IPS-18c (cell line): ENCODE results near the gene KLF2.
"Not testable (repeated sequence)": the region's sequence is repeated elsewhere in the genome, so short reads cannot be mapped to it uniquely, and the experiment has no call there.

Experiments used
- H3K4me3 ChIP-seq: 2 replicates; pipeline ENCODE4 v1.7.0; 2013; ENCODE audit warnings: low read depth, mild to moderate bottlenecking, low read length, moderate library complexity; ENCODE audit not compliant: insufficient read depth
- H3K9me3 ChIP-seq: one replicate; pipeline ENCODE4 v1.6.1; 2013; ENCODE audit warnings: mild to moderate bottlenecking, low read length, moderate library complexity; ENCODE audit not compliant: control insufficient read depth, insufficient read depth

KLF2 gene

GRCh38 chr19:16324384-16325160, at the start of gene KLF2:
KLF2 (plus strand) TSS chr19:16324826; CDS start chr19:16324924, 98 bp downstream.
- Histone ChIP-seq H3K9me3 (no peaks in the 10 kb centered on the region), H3K4me3 (peak within 1 kb of the TSS; percentile 64)

DNA sequence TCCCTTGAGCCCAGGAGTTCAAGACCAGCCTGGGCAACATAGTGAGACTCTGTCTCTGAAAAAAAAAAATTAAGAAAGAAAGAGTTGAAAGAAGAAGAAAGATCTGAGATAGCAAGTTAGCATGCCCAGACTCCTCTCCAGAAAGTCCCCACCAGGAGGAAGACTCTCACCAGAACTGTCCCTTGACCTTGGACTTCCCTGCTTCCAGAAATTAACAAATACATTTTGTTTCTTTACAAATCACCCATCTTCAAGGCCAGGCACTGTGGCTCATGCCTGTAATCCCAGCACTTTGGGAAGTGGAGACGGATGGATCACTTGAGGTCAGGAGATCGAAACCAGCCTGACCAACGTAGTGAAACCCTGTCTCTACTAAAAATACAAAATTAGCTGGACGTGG, 44.3 kb upstream of the KLF2 start:
- no peak overlapping the region for H3K4me3 ChIP-seq
- H3K9me3 ChIP-seq: no peaks in the 10 kb centered on the region

DNA sequence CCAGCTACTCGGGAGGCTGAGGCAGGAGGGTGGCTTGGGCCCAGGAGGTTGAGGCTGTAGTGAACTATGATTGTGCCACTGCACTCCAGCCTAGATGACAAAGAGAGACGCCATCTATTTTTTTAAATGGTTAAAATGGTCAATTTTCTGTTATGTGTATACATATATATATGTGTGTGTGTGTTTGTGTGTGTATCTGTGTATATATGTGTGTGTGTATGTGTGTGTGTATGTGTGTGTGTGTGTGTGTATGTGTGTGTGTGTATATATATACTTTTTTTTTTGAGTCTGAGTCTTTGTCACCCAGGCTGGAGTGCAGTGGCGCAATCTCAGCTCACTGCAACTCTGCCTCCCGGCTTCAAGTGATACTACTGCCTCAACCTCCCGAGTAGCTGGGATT, 42.9 kb upstream of the KLF2 start:
- no peak overlapping the region for H3K4me3 ChIP-seq
- H3K9me3 ChIP-seq: no peaks in the 10 kb centered on the region

DNA sequence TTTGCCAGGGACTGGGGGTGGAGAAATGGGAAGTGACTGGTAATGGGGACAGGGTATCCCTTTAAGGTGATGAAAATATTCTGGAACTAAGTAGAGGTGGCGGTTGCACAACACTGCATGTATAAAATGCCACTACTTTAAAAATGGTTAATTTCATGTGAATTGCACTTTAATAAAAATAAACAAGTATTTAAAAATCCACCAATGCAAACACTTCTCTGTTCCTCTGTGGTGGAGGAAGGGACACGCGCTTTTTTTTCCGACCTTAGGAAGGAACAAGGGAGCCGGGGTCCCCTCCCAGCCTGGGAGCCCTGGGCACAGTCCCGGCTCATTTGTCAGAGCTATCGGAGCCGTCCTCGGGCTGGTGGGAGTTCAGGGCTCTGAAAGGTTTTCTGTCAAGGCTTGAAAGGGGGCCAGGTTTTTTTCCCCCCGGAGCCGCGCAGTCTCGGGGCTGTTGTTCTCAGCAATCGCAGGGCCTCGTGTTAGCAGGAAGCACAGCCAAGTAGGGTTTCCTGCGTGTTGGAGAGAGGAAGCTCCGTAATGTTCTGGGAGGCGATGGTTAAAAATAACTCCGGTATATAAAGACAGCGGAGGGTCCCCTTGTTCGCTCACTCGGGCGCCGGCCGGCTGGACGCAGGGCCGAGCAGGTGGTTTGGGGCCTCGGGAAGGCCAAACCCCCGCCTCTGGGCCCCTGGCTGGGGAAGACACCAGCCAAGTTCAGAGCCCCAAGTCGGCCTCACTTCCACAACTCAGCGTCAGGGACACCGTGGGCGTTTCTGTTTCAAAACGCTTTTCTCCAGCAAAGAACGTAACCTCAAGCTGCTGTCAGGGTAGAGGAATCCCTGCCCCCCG, 41.2 kb upstream of the KLF2 start:
- no peaks in the 10 kb centered on the region for H3K9me3 ChIP-seq
- no peak overlapping the region for H3K4me3 ChIP-seq

- Histone ChIP-seq H3K9me3 (no peaks in the 10 kb centered on the region), H3K4me3 (no peak overlapping the region)
Measured at GRCh38 chr19:16284505-16284904, 40.1 kb upstream of the KLF2 start.

- H3K4me3 ChIP-seq, H3K9me3 ChIP-seq: not testable (repeated sequence)
Measured at GRCh38 chr19:16285079-16285478, 39.5 kb upstream of the KLF2 start.

GRCh38 chr19:16285769-16286498, 38.7 kb upstream of the KLF2 start:
- H3K9me3 ChIP-seq: no peaks in the 10 kb centered on the region
- H3K4me3 ChIP-seq: no peak overlapping the region

DNA sequence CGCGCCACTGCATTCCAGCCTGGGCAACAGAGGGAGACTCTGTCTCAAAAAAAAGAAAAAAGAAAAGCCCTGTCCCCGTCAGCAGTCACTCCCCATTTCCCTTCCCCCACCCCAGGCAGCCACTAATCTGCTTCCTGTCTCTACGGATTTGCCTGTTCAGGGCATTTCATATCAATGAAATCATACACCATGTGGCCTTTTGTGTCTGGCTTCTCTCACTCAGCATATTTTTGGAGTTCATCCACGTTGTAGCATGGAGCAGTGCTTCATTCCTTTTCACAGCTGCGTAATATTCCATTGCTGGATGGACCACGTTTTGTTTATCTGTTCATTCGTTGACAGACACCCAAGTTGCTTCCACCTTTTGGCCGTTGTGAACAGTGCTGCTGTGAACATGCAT, 36.1 kb upstream of the KLF2 start:
- H3K4me3 ChIP-seq: no peak overlapping the region
- H3K9me3 ChIP-seq: no peaks in the 10 kb centered on the region

DNA sequence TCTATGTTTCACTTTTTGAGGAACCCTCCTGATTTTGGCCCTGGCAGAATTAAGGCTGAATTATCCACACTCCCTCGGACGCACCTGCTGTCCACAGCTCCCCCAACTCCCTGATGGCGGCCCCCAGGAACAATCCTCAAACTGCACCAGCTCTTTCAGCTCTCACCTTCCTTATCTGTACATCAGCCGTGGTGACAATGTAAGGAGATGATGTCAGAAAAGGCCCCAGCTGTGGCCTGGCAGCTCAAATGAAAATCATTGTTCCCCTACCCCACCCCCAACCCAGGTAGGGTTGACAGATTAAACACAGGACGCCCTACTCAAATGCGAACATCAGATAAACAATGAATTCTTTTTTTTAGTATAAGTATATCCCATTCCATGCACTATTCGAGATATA, 35.0 kb upstream of the KLF2 start:
- H3K9me3 ChIP-seq: no peaks in the 10 kb centered on the region
- H3K4me3 ChIP-seq: no peak overlapping the region

GRCh38 chr19:16290692-16291091, 33.9 kb upstream of the KLF2 start:
- no peaks in the 10 kb centered on the region for H3K9me3 ChIP-seq

GRCh38 chr19:16293118-16294091, 31.2 kb upstream of the KLF2 start:
- H3K9me3 ChIP-seq: peaks cover 3% of the 10 kb centered on the region
- H3K4me3 ChIP-seq: no peak overlapping the region

More at GRCh38 chr19:16290692-16291091, 33.9 kb upstream of the KLF2 start:
- no peak overlapping the region for H3K4me3 ChIP-seq

DNA sequence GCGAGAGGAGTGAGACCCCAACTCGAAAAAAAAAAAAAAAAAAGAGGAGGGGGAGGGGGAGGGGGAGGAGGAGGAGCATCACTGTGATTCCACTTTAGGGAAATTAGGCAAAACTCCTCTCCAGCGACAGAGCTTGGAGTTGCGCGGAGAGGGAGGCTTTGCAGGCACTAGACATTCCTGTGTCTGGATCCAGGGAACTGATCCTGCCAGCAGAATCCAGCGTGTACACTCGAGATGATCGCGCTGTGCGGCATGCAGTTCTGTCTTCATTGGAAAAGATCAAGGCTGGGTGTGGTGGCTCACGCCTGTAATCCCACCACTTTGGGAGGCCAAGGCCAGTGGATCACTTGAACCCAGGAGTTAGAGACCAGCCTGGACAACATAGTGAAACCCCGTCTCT, 29.6 kb upstream of the KLF2 start:
- H3K9me3 ChIP-seq: peaks cover 5% of the 10 kb centered on the region
- no peak overlapping the region for H3K4me3 ChIP-seq

DNA sequence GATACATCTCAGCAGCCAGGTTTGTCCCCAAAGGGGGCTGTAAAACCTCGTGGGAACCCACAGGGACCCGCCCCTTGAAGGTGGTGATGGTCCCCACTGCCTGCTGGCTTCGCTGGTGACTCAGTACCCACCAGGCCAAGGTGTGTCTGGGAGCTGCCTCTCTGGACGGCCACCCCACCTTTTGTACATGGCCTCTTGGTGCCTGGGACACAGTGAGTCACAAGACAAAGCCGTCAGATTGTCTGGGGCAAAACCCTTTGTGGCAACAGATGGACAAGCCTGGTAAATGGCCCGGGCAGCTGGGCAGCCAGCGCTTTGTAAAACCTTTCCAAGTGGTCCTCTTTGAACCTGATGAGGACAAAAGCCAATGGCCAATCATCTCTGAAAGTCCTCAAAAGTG, 27.9 kb upstream of the KLF2 start:
- H3K9me3 ChIP-seq: peaks cover 5% of the 10 kb centered on the region
- no peak overlapping the region for H3K4me3 ChIP-seq

DNA sequence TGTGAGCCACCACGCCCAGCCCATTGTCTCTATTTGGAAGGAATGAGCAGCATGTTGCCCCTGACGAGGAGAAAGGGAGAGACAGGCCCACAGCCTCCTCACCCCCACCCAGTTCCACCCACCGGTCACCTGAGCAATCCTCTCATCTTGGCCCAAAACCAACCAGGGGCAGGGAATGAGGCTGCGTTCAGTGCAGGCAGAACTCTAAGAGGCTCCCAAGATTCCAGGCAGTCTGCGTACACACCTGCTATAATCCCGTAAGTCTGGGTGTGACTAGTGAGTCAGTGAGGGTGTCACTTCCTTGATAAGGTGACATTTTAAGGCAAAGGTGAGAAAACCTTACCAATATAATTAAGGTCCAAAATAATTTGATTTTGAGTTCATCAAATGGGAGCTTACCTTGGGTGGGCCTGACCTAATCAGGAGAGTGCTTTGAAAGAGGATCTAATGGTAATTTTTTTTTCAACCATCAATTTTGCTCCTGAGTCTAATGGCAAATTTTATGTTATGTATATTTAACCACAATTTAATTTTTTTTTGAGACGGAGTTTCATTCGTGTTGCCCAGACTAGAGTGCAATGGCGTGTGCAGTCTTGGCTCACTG, 26.9 kb upstream of the KLF2 start:
- Histone ChIP-seq H3K4me3 (no peak overlapping the region), H3K9me3 (peaks cover 5% of the 10 kb centered on the region)

GRCh38 chr19:16298334-16298733, 26.3 kb upstream of the KLF2 start:
- Histone ChIP-seq H3K4me3 (no peak overlapping the region), H3K9me3 (peaks cover 5% of the 10 kb centered on the region)

DNA sequence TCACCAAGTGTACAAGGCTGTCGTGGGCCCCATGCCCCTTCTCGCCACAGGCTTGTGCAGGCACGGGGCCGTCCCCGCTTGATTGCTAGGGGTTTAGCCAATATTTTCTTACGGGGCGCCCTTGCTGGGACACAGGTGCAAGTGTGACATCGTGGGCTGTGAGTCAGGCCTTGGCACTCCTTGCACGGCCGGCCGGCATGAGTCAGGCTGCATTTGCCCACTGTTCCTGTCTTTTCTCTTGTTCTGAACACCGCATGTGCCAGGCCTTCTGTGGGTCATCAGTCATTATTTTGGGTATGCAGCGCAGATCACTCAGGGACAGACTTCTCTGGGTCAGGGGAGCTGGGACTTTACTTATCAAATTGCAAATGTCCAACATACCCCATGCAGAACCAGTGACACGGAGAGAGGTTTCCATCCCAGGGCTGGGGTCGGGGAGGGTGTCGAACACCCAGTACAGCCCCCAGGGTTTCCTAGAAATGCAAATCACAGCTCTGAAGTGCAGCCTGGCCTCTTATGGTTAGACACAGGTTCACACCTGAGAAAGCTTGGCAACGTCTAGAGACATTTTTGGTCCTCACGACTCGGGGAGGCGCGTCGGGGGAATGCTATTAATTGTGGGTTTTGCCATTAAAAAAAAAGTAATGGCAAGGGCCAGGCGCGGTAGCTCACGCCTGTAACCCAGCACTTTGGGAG, 22.5 kb upstream of the KLF2 start:
- H3K9me3 ChIP-seq: peaks cover 5% of the 10 kb centered on the region
- no peak overlapping the region for H3K4me3 ChIP-seq
